H9 (cell line): ENCODE results near the gene FAM98C. TPM values are rescaled to one million over a fixed set of nuclear protein-coding genes. Genes with fewer than 3 reads are reported as not detected.

ENCODE experiments used
- DNase-seq: peaks from one replicate; pipeline ENCODE4 v3.0.0-alpha.2; 2017
- H2AFZ ChIP-seq: one replicate; pipeline ENCODE4 v1.6.1; 2013; ENCODE audit warnings: mild to moderate bottlenecking, low read length, control low read depth, moderate library complexity
- H2AK5ac ChIP-seq: 2 replicates; pipeline ENCODE4 v1.6.1; 2013; ENCODE audit warnings: low read length, control low read depth, mixed read lengths; ENCODE audit not compliant: insufficient read length
- H2BK120ac ChIP-seq: one replicate; pipeline ENCODE4 v1.6.1; 2013; ENCODE audit warnings: low read depth, mild to moderate bottlenecking, low read length, control low read depth, inconsistent platforms; ENCODE audit not compliant: poor library complexity, severe bottlenecking
- H2BK12ac ChIP-seq: 2 replicates; pipeline ENCODE4 v1.6.1; 2013; ENCODE audit warnings: low read length, control low read depth, mixed read lengths, low read depth; ENCODE audit not compliant: insufficient read length
- H2BK15ac ChIP-seq: 2 replicates; pipeline ENCODE4 v1.6.1; 2013; ENCODE audit warnings: low read depth, low read length, control low read depth
- H2BK20ac ChIP-seq: one replicate; pipeline ENCODE4 v1.6.1; 2013; ENCODE audit warnings: low read depth, mild to moderate bottlenecking, low read length, control low read depth, inconsistent platforms; ENCODE audit not compliant: poor library complexity, severe bottlenecking
- H2BK5ac ChIP-seq: 2 replicates; pipeline ENCODE4 v1.6.1; 2013; ENCODE audit warnings: low read length, control low read depth, mixed read lengths; ENCODE audit not compliant: insufficient read length
- H3K14ac ChIP-seq: 2 replicates; pipeline ENCODE4 v1.6.1; 2013; ENCODE audit warnings: low read length, control low read depth; ENCODE audit not compliant: insufficient read depth
- H3K18ac ChIP-seq: 2 replicates; pipeline ENCODE4 v1.6.1; 2013; ENCODE audit warnings: low read depth, mild to moderate bottlenecking, mixed read lengths, low read length, control low read depth; ENCODE audit not compliant: insufficient read length
- H3K23ac ChIP-seq: 2 replicates; pipeline ENCODE4 v1.6.1; 2013; ENCODE audit warnings: low read length, control low read depth, mixed read lengths, low read depth; ENCODE audit not compliant: insufficient read length
- H3K23me2 ChIP-seq: 2 replicates; pipeline ENCODE4 v1.6.1; 2013; ENCODE audit warnings: low read depth, mild to moderate bottlenecking, mixed read lengths, low read length, control low read depth; ENCODE audit not compliant: insufficient read length, poor library complexity, severe bottlenecking
- H3K27ac ChIP-seq: 2 replicates; pipeline ENCODE4 v1.5.1; 2013; ENCODE audit warnings: low read length, control low read depth, mixed read lengths, low read depth; ENCODE audit not compliant: insufficient read length
- H3K27me3 ChIP-seq: 2 replicates; pipeline ENCODE4 v1.6.1; 2013; ENCODE audit warnings: low read length, control low read depth, inconsistent platforms; ENCODE audit not compliant: insufficient read depth
- H3K4ac ChIP-seq: 2 replicates; pipeline ENCODE4 v1.6.1; 2013; ENCODE audit warnings: low read depth, mild to moderate bottlenecking, control low read depth, inconsistent platforms, low read length, moderate library complexity
- H3K4me1 ChIP-seq: 2 replicates; pipeline ENCODE4 v1.6.1; 2013; ENCODE audit warnings: low read length, control low read depth, inconsistent platforms; ENCODE audit not compliant: insufficient read depth
- H3K4me2 ChIP-seq: 2 replicates; pipeline ENCODE4 v1.6.1; 2013; ENCODE audit warnings: low read length, control low read depth, mixed read lengths; ENCODE audit not compliant: insufficient read length, insufficient read depth
- H3K56ac ChIP-seq: 2 replicates; pipeline ENCODE4 v1.6.1; 2013; ENCODE audit warnings: low read depth, mild to moderate bottlenecking, mixed read lengths, low read length, control low read depth; ENCODE audit not compliant: insufficient read length
- H3K79me1 ChIP-seq: 2 replicates; pipeline ENCODE4 v1.6.1; 2013; ENCODE audit warnings: low read depth, mild to moderate bottlenecking, moderate library complexity, low read length, control low read depth, inconsistent platforms; ENCODE audit not compliant: insufficient read depth, poor library complexity, severe bottlenecking
- H3K79me2 ChIP-seq: 2 replicates; pipeline ENCODE4 v1.6.1; 2013; ENCODE audit warnings: low read length, control low read depth, inconsistent platforms; ENCODE audit not compliant: insufficient read depth
- H3K9ac ChIP-seq: 2 replicates; pipeline ENCODE4 v1.6.1; 2013; ENCODE audit warnings: low read length, control low read depth, mixed read lengths; ENCODE audit not compliant: insufficient read length; ENCODE audit errors: extremely low read depth
- H3K9me3 ChIP-seq: one replicate; pipeline ENCODE4 v1.6.1; 2013; ENCODE audit warnings: low read depth, low read length, inconsistent platforms; ENCODE audit not compliant: control insufficient read depth
- H3T11ph ChIP-seq: one replicate; pipeline ENCODE4 v1.6.1; 2013; ENCODE audit warnings: mild to moderate bottlenecking, low read length, control low read depth, inconsistent platforms
- H4K20me1 ChIP-seq: one replicate; pipeline ENCODE4 v1.6.1; 2013; ENCODE audit not compliant: control insufficient read depth, insufficient read length, insufficient read depth
- H4K5ac ChIP-seq: 2 replicates; pipeline ENCODE4 v1.6.1; 2013; ENCODE audit warnings: low read depth, mild to moderate bottlenecking, mixed read lengths, low read length, control low read depth; ENCODE audit not compliant: insufficient read length
- H4K8ac ChIP-seq: replicated peaks from 2 replicates; pipeline ENCODE4 v1.6.1; 2013; ENCODE audit warnings: low read length, control low read depth, mixed read lengths, low read depth; ENCODE audit not compliant: insufficient read length
- H4K91ac ChIP-seq: 2 replicates; pipeline ENCODE4 v1.6.1; 2013; ENCODE audit warnings: low read depth, mild to moderate bottlenecking, moderate library complexity, mixed read lengths, low read length, control low read depth; ENCODE audit not compliant: insufficient read length
- H3K27ac Mint-ChIP-seq, 3 experiments: 2 replicates in 2 of 3; 3 replicates in 1 of 3; pipeline ENCODE4 v1.8.0; 2020 to 2021; ENCODE audit warnings: mixed read lengths in 3 of 3, mild to moderate bottlenecking in 1 of 3, moderate library complexity in 1 of 3
- H3K27me3 Mint-ChIP-seq: 2 replicates; pipeline ENCODE4 v1.8.0; 2021; ENCODE audit warnings: low read depth, mild to moderate bottlenecking, moderate library complexity, mixed read lengths
- H3K36me3 Mint-ChIP-seq, 3 experiments: 2 replicates in 2 of 3; 3 replicates in 1 of 3; pipeline ENCODE4 v1.8.0; 2020 to 2021; ENCODE audit warnings: low read depth in 3 of 3, mixed read lengths in 3 of 3; ENCODE audit not compliant: insufficient read depth in 1 of 3
- H3K4me1 Mint-ChIP-seq, 2 experiments: 2 replicates each; pipeline ENCODE4 v1.8.0; 2020; ENCODE audit warnings: mixed read lengths in 2 of 2
- H3K4me3 Mint-ChIP-seq, 2 experiments: 2 replicates in 1 of 2; 3 replicates in 1 of 2; pipeline ENCODE4 v1.8.0; 2020 to 2021; ENCODE audit warnings: mild to moderate bottlenecking in 2 of 2, mixed read lengths in 2 of 2, moderate library complexity in 1 of 2
- H3K9me3 Mint-ChIP-seq, 2 experiments: 2 replicates in 1 of 2; 3 replicates in 1 of 2; pipeline ENCODE4 v1.8.0; 2020; ENCODE audit warnings: mild to moderate bottlenecking in 2 of 2, mixed read lengths in 2 of 2, moderate library complexity in 1 of 2
- WGBS: extraction: QIAGEN DNeasy Blood & Tissue Kit; methylation state at CpG from one replicate; pipeline ENCODE4 v1.1.7; 2013; ENCODE audit warnings: missing lambda C conversion rate, low lambda C conversion rate, mixed read lengths; ENCODE audit not compliant: insufficient read length; ENCODE audit errors: extremely low coverage; 5-methylcytosine and 5-hydroxymethylcytosine counted together
- total RNA-seq: library from RNA; stranded (reverse); gene quantifications from 2 replicates; pipeline ENCODE4 v1.2.1, GENCODE V29; 2021
- TF ChIP-seq, protein P1 (sequence below): fragments of 200-600 bp; sonication (generic); conservative IDR thresholded peaks from 3 replicates; pipeline ENCODE4 v1.8.0; 2021; ENCODE audit warnings: antibody characterized with exemption, mild to moderate bottlenecking

Gene FAM98C
- total RNA-seq, 1 experiment from 2014 or later: 16.4 TPM

DNA sequence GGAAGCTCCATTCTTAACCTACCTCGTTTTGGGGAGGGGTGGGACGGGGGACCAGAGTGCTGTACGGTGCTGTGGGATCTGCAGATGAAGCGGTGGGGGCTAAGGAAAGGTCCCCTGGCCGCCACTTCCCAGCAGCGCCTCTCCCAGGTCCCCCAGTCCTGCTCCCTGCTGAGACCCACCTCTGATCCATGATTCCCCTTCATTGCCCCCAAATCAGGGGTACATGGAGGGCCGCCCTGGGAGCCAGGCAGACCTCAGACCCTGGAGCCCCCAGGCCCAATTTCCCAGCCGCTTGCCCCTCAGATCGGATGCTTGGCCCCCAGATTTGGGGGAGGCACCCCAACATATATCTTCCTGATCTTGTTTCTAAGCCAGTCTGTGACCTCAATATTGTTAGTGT lies 3.8 kb upstream of the FAM98C start:
- Histone ChIP-seq H3K9me3 (no peaks in the 10 kb centered on the region), H3T11ph (no peak overlapping the region), H3K4me1 (no peaks in the 10 kb centered on the region; the same call in 1 of the 2 replicates), H3K18ac (no peak overlapping the region), H4K5ac (no peak overlapping the region), H2BK20ac (no peak overlapping the region), H4K8ac (no peak overlapping the region), H3K27ac (no peak overlapping the region), H2BK120ac (no peak overlapping the region), H3K56ac (no peak overlapping the region), H3K23me2 (peaks cover 9% of the 10 kb centered on the region), H4K20me1 (no peaks in the 10 kb centered on the region), H3K79me2 (no peaks in the 10 kb centered on the region), H2BK12ac (no peak overlapping the region), H3K4me2 (no peak overlapping the region), H2BK5ac (no peak overlapping the region), H2AFZ (no peak overlapping the region), H3K14ac (no peak overlapping the region), H3K27me3 (peaks cover 3% of the 10 kb centered on the region; the same call in 1 of the 2 replicates), H2BK15ac (no peak overlapping the region), H3K4ac (no peak overlapping the region), H3K79me1 (no peaks in the 10 kb centered on the region), H2AK5ac (no peak overlapping the region), H3K9ac (no peak overlapping the region), H3K23ac (no peak overlapping the region), H4K91ac (no peak overlapping the region)
- no peak for DNase-seq
- Mint-ChIP-seq H3K36me3 (peaks cover 9 to 16% (median 10%) of the 10 kb centered on the region in 3 experiments), H3K27ac (no peak overlapping the region), H3K27me3 (peaks cover 67% of the 10 kb centered on the region), H3K9me3 (no peaks in the 10 kb centered on the region), H3K4me1 (peaks cover 10 to 15% of the 10 kb centered on the region in 2 experiments), H3K4me3 (no peak overlapping the region; a peak in 1 of 5 replicates)
- WGBS: no CpG with 5 or more reads among the region's 9 CpGs
- TF ChIP-seq, protein P1, sequence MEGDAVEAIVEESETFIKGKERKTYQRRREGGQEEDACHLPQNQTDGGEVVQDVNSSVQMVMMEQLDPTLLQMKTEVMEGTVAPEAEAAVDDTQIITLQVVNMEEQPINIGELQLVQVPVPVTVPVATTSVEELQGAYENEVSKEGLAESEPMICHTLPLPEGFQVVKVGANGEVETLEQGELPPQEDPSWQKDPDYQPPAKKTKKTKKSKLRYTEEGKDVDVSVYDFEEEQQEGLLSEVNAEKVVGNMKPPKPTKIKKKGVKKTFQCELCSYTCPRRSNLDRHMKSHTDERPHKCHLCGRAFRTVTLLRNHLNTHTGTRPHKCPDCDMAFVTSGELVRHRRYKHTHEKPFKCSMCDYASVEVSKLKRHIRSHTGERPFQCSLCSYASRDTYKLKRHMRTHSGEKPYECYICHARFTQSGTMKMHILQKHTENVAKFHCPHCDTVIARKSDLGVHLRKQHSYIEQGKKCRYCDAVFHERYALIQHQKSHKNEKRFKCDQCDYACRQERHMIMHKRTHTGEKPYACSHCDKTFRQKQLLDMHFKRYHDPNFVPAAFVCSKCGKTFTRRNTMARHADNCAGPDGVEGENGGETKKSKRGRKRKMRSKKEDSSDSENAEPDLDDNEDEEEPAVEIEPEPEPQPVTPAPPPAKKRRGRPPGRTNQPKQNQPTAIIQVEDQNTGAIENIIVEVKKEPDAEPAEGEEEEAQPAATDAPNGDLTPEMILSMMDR: no peak
